GM10266 (cell line): ENCODE data around the gene YY1AP1.
"Not testable (repeated sequence)": the region's sequence is repeated elsewhere in the genome, so short reads cannot be mapped to it uniquely, and the experiment has no call there.

Source experiments
- DNase-seq: peaks from one replicate; pipeline ENCODE4 v3.0.0; 2012; ENCODE audit errors: extremely low spot score
- CTCF ChIP-seq: IDR thresholded peaks from 2 replicates; pipeline ENCODE4 v1.5.1; 2012; ENCODE audit warnings: mild to moderate bottlenecking, low read depth; ENCODE audit not compliant: control insufficient read depth, insufficient read depth; ENCODE audit errors: missing control alignments

The YY1AP1 gene

GRCh38 chr1:155688324-155689080 lies at the start of gene YY1AP1:
Gene YY1AP1 (minus strand): TSS chr1:155688774. CDS start chr1:155680436, 8,338 bp downstream.
- no peak for TF ChIP-seq CTCF
- peak; percentile 93 for DNase-seq

- peak; percentile 48 for TF ChIP-seq CTCF
- DNase-seq, result no peak
Observed at GRCh38 chr1:155729031-155729898, 40.7 kb upstream of the YY1AP1 start.

GRCh38 chr1:155725142-155725541 lies 36.6 kb upstream of the YY1AP1 start:
- no peak for TF ChIP-seq CTCF
- DNase-seq, result no peak

- DNase-seq, result no peak
- TF ChIP-seq CTCF, result no peak
Observed at GRCh38 chr1:155719703-155720102, 31.1 kb upstream of the YY1AP1 start.

GRCh38 chr1:155718524-155719115 lies 30.0 kb upstream of the YY1AP1 start:
- not testable (repeated sequence) for DNase-seq

- TF ChIP-seq CTCF, result no peak
- peak; percentile 40 for DNase-seq
Observed at GRCh38 chr1:155717041-155717440, 28.5 kb upstream of the YY1AP1 start.

GRCh38 chr1:155715777-155716176 lies 27.2 kb upstream of the YY1AP1 start:
- TF ChIP-seq CTCF, result no peak
- no peak for DNase-seq

- not testable (repeated sequence) for DNase-seq
Observed at GRCh38 chr1:155715056-155715455, 26.5 kb upstream of the YY1AP1 start.
